Endothelial cell of umbilical vein (primary cell): ENCODE data around the gene GABPB2. TPM values are rescaled to one million over a fixed set of nuclear protein-coding genes. Genes with fewer than 3 reads are reported as not detected.
A peak's percentile ranks its signal among the peaks of the same experiment; 100 is the strongest.

Source experiments
- BruUV-seq: library from RNA; stranded (reverse); fragments of 400-500 nt; replicated peaks from 2 replicates; lab custom pipeline; 2021; lab: Mats Ljungman, UMichigan
- CTCF ChIA-PET: fragments of 300-600, 350-600 bp; sonication (Branson Sonifier 250); formaldehyde crosslinking; loops from one replicate; lab custom pipeline; 2021; ENCODE audit warnings: antibody characterized with exemption, inconsistent platforms; lab: Charles Lee
- POLR2A ChIA-PET: fragments of 300-600, 350-600 bp; sonication (Branson Sonifier 250); formaldehyde crosslinking; loops from one replicate; lab custom pipeline; 2021; ENCODE audit warnings: antibody characterized with exemption, inconsistent platforms; lab: Charles Lee
- DNase-seq: peaks from one replicate; pipeline ENCODE4 v3.0.0-alpha.2; 2011; ENCODE audit warnings: low read depth, low spot score
- FAIRE-seq: peaks from 2 replicates; lab custom pipeline; 2011; peaks lifted over from hg19 to GRCh38; lab: Jason Lieb, UNC
- H2AFZ ChIP-seq: 2 replicates; pipeline ENCODE4 v1.6.0; 2012; ENCODE audit warnings: low read depth, low read length, control low read depth, inconsistent platforms
- H3K27ac ChIP-seq: 2 replicates; pipeline ENCODE4 v1.5.1; 2011; ENCODE audit warnings: low read depth, mild to moderate bottlenecking, control low read depth, low read length, moderate library complexity; ENCODE audit not compliant: insufficient read depth
- H3K27me3 ChIP-seq, 2 experiments: 2 replicates each; pipeline versions ENCODE4 v1.6.0 to v1.6.1; 2011; ENCODE audit warnings: low read length in 2 of 2, mixed read lengths in 1 of 2; ENCODE audit not compliant: control insufficient read depth in 2 of 2, insufficient read depth in 2 of 2
- H3K36me3 ChIP-seq, 2 experiments: 2 replicates in 1 of 2; 3 replicates in 1 of 2; pipeline ENCODE4 v1.5.1; 2011; ENCODE audit warnings: low read length in 2 of 2, mild to moderate bottlenecking in 1 of 2, moderate library complexity in 1 of 2; ENCODE audit not compliant: control insufficient read depth in 2 of 2, insufficient read depth in 2 of 2; ENCODE audit errors: extremely low read depth in 1 of 2
- H3K4me1 ChIP-seq: 3 replicates; pipeline ENCODE4 v1.5.1; 2011; ENCODE audit warnings: mild to moderate bottlenecking, low read length; ENCODE audit not compliant: control insufficient read depth, insufficient read depth; ENCODE audit errors: extremely low read depth
- H3K4me2 ChIP-seq: 2 replicates; pipeline ENCODE4 v1.6.1; 2011; ENCODE audit warnings: low read length, control low read depth, mixed read lengths; ENCODE audit not compliant: insufficient read depth
- H3K4me3 ChIP-seq, 3 experiments: fragments of 200-600 bp in 1 of 3; sonication (generic), shearing (Covaris generic) in 1 of 3; replicated peaks in 1 of 3; 2 replicates each; pipeline ENCODE4 v1.5.1; 2011 to 2016; ENCODE audit warnings: control low read depth in 3 of 3, low read length in 3 of 3, mild to moderate bottlenecking in 2 of 3, inconsistent platforms in 1 of 3, low read depth in 1 of 3, moderate library complexity in 1 of 3; ENCODE audit not compliant: insufficient read depth in 1 of 3
- H3K79me2 ChIP-seq: 2 replicates; pipeline ENCODE4 v1.6.0; 2012; ENCODE audit warnings: low read length, inconsistent platforms; ENCODE audit not compliant: control insufficient read depth, insufficient read depth
- H3K9ac ChIP-seq: replicated peaks from 2 replicates; pipeline ENCODE3; 2011; ENCODE audit warnings: low read length, control low read depth; ENCODE audit not compliant: insufficient read depth; ENCODE audit errors: extremely low read depth
- H3K9me1 ChIP-seq: replicated peaks from 3 replicates; pipeline ENCODE4 v1.6.0; 2011; ENCODE audit warnings: mild to moderate bottlenecking, low read length; ENCODE audit not compliant: control insufficient read depth, insufficient read depth; ENCODE audit errors: extremely low read depth
- H3K9me3 ChIP-seq: replicated peaks from 2 replicates; pipeline ENCODE4 v1.5.1; 2012; ENCODE audit warnings: low read length, inconsistent platforms; ENCODE audit not compliant: control insufficient read depth, insufficient read depth
- H4K20me1 ChIP-seq: replicated peaks from 2 replicates; pipeline ENCODE3; 2011; ENCODE audit warnings: mild to moderate bottlenecking, low read length; ENCODE audit not compliant: control insufficient read depth, insufficient read depth; ENCODE audit errors: extremely low read depth
- EZH2 ChIP-seq: IDR thresholded peaks from 2 replicates; pipeline ENCODE4 v1.6.1; 2012; ENCODE audit warnings: borderline replicate concordance, low read depth, mild to moderate bottlenecking, moderate library complexity, low read length, inconsistent platforms; ENCODE audit not compliant: severe bottlenecking
- FOS ChIP-seq: IDR thresholded peaks from 2 replicates; pipeline ENCODE4 v1.6.1; 2011; ENCODE audit warnings: mild to moderate bottlenecking, low read length, moderate library complexity, borderline replicate concordance; ENCODE audit not compliant: insufficient read depth
- GATA2 ChIP-seq: IDR thresholded peaks from 2 replicates; pipeline ENCODE4 v1.7.0; 2011; ENCODE audit warnings: low read depth, mild to moderate bottlenecking, moderate library complexity, mixed read lengths, low read length; ENCODE audit not compliant: insufficient read length, insufficient read depth
- JUN ChIP-seq: IDR thresholded peaks from 2 replicates; pipeline ENCODE4 v1.6.1; 2011; ENCODE audit warnings: borderline replicate concordance, low read depth; ENCODE audit not compliant: insufficient read length, insufficient read depth
- MYC ChIP-seq: IDR thresholded peaks from one replicate; pipeline ENCODE4 v1.6.1; 2011; ENCODE audit warnings: mild to moderate bottlenecking, low read depth, low read length
- POLR2A ChIP-seq: IDR thresholded peaks from 2 replicates; pipeline ENCODE4 v1.6.1; 2012; ENCODE audit warnings: low read depth, mild to moderate bottlenecking, control low read depth, low read length
- dilution Hi-C: fragments of 300-500 bp; cut with MboI; formaldehyde crosslinking; loops from one replicate; pipeline ENCODE4 v1.15.0; 2019; ENCODE audit warnings: low sequenced_read_pairs; ENCODE audit not compliant: extremely low pct_ligation_motif_present
- intact Hi-C: fragments of 100-400 bp; cut with micrococcal nuclease; formaldehyde crosslinking; loops from one replicate; pipeline ENCODE4 v1.10.0; 2022
- polyA plus RNA-seq, 4 experiments: library from polyadenylated mRNA; depleted of rRNA in 3 of 4; stranded (reverse) in 3 of 4; unstranded in 1 of 4; fragments of >200 nt; gene quantifications; 2 replicates each; pipeline versions ENCODE4 v1.2.1 to v1.2.3, GENCODE V29; 2011 to 2012; ENCODE audit warnings: missing spikeins in 1 of 4
- total RNA-seq: library from RNA; stranded (reverse); gene quantifications from 2 replicates; pipeline ENCODE4 v1.2.3, GENCODE V29; 2021
- TF ChIP-seq, protein P1 (sequence below), 2 donors: IDR thresholded peaks; 1 replicate in 1 of 2; 2 replicates in 1 of 2; pipeline ENCODE4 v1.5.1; 2011; ENCODE audit warnings: low read length in 2 of 2, mild to moderate bottlenecking in 2 of 2, moderate library complexity in 2 of 2, control low read depth in 1 of 2, inconsistent platforms in 1 of 2, low read depth in 1 of 2; ENCODE audit not compliant: insufficient read depth in 1 of 2; ENCODE audit errors: extremely low read depth in 1 of 2

GABPB2 gene
- total and polyA plus RNA-seq, 2 donors (not counting 3 experiments of a cell fraction or from before 2014, with no cell fraction given): 2.6 to 4.3 TPM

DNA sequence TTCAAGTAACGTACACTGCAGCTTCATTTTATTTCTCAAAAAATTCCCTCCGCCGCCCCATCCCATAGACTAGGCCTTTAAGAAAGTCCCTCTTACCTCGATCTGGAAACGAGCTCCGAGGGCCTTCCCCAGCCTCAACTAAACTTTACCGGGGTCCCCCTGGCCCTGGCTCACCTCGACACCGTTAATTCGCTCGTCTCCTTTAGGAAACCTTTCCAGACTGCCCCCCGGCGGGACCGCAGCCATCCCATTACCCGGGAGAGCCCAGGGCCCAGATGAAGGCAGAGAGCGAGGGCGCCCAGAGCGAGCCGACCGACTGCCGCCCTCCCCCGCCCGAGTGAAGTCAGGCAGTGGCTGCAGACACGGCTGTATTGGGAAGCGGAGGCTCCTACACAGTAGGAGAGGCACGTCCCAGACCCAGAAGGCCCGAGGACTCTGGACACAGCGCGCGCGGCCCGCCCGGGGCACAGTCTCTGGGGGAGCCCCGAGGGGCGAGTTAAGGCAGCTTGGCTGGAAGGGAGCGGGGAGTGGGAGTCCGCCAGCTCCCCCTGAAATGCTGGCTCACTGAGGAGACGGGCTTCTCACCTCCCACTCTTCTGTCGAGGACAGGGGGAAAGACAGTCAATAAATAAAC, 61.3 kb downstream of the GABPB2 start:
- TF ChIP-seq MYC: no peak
- TF ChIP-seq EZH2: no peak
- TF ChIP-seq, protein P1, sequence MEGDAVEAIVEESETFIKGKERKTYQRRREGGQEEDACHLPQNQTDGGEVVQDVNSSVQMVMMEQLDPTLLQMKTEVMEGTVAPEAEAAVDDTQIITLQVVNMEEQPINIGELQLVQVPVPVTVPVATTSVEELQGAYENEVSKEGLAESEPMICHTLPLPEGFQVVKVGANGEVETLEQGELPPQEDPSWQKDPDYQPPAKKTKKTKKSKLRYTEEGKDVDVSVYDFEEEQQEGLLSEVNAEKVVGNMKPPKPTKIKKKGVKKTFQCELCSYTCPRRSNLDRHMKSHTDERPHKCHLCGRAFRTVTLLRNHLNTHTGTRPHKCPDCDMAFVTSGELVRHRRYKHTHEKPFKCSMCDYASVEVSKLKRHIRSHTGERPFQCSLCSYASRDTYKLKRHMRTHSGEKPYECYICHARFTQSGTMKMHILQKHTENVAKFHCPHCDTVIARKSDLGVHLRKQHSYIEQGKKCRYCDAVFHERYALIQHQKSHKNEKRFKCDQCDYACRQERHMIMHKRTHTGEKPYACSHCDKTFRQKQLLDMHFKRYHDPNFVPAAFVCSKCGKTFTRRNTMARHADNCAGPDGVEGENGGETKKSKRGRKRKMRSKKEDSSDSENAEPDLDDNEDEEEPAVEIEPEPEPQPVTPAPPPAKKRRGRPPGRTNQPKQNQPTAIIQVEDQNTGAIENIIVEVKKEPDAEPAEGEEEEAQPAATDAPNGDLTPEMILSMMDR (IDR thresholded peaks at IDR 0.05; ENCODE audit: extremely low read depth in 1 of 2, insufficient read depth in 1 of 2, low read depth in 1 of 2, low read length in 2 of 2): no peak
- no peak for TF ChIP-seq POLR2A
- no peak for TF ChIP-seq GATA2
- no peak for TF ChIP-seq FOS
- TF ChIP-seq JUN: no peak
- Histone ChIP-seq H3K36me3 (peaks cover 0 to 34% of the 10 kb centered on the region in 2 experiments), H3K4me1 (peaks cover 6% of the 10 kb centered on the region), H3K27me3 (no peaks in the 10 kb centered on the region), H3K79me2 (no peaks in the 10 kb centered on the region), H4K20me1 (no peaks in the 10 kb centered on the region), H3K4me2 (peak overlapping the region; percentile 56), H3K9me1 (no peaks in the 10 kb centered on the region), H3K27ac (no peak overlapping the region), H2AFZ (peak overlapping the region; percentile 25), H3K9ac (no peak overlapping the region), H3K9me3 (no peaks in the 10 kb centered on the region), H3K4me3 (no peak overlapping the region)
- FAIRE-seq: no peak
- BruUV-seq: no TSS peak
- no peak for DNase-seq
- ChIA-PET CTCF (interaction anchor here (0.7 to 6.6 kb wide), 10 partner anchors 10 to 84 kb away, joined by 3 to 53 read pairs (median 4); partner anchors contain the start of genes C1orf56, GABPB2 and TNFAIP8L2), POLR2A (no interaction called here)
- dilution Hi-C loops: no loop called here
- intact Hi-C loops: no loop called here
